ENCODE data around the gene OTX2. TPM values are rescaled to one million over a fixed set of nuclear protein-coding genes. Genes with fewer than 3 reads are reported as not detected.

Gene OTX2
- total RNA-seq (2022; extraction: Qiagen RNA extraction; ENCODE audit: low read depth) = not detected in 5 replicates

GRCh38 chr14:56810147-56810719, at the start of gene OTX2:
OTX2 (minus strand) TSS chr14:56810479; CDS start chr14:56805456, 5,023 bp downstream.

Other genes with a start within 250 kb of the OTX2 start
- gene TMEM260, start 230.7 kb downstream of the OTX2 start, total RNA-seq (2022; extraction: Qiagen RNA extraction; ENCODE audit: low read depth) = 3.4 to 5.8 TPM (median 5.2 TPM) in 5 replicates